Fibroblast of peridontal ligament (primary cell): Measurements from ENCODE around the gene BCL2.
"Not testable (repeated sequence)": the region's sequence is repeated elsewhere in the genome, so short reads cannot be mapped to it uniquely, and the experiment has no call there.

Source experiments
- DNase-seq: peaks from one replicate; pipeline ENCODE4 v3.0.0-alpha.2; 2010; ENCODE audit errors: extremely low read depth

Gene BCL2

GRCh38 chr18:63198868-63199742, 120.5 kb downstream of the BCL2 start:
- no peak for DNase-seq

DNA sequence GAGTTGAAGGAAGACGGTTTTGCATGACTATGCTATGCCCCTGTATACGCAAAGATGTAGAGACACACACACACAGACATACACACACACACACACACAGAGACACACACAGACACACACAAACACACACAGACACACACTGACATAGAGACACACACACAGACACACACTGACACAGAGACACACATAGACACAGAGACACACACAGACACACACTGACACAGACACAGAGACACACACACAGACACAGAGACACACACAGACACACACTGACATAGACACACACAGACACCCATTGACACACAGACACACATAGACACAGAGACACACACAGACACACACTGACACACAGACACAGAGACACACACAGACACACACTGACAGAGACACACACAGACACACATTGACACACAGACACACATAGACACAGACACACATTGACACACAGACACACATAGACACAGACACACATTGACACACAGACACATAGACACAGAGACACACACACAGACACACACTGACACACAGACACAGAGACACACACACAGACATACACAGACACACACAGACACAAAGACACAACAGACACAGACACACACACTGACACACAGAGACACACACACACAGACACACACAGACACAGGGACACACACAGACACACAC, 121.3 kb downstream of the BCL2 start:
- no peak for DNase-seq

GRCh38 chr18:63197246-63197869, 122.2 kb downstream of the BCL2 start:
- no peak for DNase-seq

- DNase-seq: no peak
These were observed 124.0 kb downstream of the BCL2 start for GRCh38 chr18:63195326-63196159.

GRCh38 chr18:63192885-63193349, 126.7 kb downstream of the BCL2 start:
- DNase-seq: no peak

GRCh38 chr18:63192126-63192884, 127.3 kb downstream of the BCL2 start:
- DNase-seq: no peak

- DNase-seq: no peak
These were observed 128.2 kb downstream of the BCL2 start for GRCh38 chr18:63191413-63191812.

DNA sequence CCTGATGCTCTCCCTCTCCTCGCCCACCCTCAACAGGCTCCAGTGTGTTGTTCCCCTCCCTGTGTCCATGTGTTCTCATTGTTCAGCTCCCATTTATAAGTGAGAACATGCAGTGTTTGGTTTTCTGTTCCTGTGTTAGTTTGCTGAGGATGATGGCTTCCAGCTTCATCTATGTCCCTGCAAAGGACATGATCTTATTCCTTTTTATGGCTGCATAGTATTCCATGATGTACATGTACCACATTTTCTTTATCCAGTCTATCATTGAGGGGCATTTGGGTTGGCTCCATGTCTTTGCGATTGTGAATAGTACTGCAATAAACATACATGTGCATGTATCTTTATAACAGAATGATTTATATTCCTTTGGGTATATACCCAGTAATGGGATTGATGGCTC, 128.7 kb downstream of the BCL2 start:
- not testable (repeated sequence) for DNase-seq

GRCh38 chr18:63189817-63190216, 129.8 kb downstream of the BCL2 start:
- no peak for DNase-seq

DNA sequence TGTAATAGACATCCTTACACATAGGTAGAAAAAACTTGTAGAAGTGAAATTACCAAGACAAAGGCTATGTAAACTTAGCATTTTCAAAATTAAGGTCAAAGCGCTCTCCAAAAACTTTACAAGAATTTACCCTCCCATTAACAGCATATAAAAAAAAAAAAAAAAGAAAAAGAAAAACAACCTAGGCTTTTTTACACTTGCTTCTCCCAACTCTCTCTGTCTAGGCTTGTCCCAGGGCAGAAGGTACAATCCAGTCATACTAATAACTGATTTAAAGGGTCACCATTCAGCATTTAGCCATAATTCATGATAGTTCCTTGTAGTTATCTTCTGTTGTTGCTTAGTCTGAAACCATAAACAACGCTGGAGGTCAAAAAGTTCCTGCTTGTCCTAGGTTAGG, 130.5 kb downstream of the BCL2 start:
- no peak for DNase-seq

DNA sequence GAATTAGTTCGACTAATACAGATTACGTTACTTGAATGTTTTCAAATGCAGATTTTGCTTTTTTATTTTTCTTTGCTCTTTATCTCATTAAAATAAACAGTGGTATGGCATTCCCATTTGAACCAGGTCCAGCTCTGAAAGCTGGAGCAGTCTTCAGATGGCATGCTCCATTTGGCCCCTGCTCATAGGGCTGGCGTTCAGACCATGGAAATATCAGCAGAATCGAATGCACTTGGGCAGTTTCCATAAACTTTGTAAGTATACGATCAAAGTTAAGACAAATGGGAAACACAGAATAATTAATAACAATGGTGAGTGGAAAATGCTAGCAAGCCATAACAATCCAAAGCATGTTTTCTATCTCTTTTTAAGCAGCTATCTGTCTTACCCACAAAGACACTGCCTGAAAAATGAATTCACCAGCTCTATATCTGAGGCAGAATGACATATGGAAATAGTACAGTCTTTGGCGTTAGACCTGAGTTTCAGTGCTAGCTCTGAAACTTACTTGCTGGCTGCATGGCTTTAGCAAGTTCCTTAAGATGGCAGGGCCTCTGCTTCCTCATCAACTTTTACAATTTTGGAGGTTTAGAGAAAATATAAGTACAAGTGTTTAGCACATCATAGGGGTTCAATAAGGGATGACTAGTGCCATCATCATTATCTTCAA, 131.6 kb downstream of the BCL2 start:
- DNase-seq: no peak

DNA sequence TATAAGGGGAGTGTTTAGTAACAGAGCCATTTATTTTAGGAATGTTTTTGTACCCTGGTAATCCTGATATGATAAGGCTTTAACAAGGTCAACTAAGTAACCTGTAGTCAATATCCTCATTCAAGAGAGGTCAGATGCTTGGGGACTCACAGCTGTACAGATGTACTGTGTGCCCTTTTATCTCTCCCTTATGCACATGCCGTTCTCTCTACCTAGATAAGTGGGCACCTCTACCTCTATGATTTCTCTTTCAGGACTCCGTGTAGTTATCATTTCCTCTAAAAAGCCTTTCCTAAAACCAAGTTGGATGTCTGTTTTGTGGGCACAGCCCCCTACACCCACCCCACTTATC, 132.4 kb downstream of the BCL2 start:
- no peak for DNase-seq

GRCh38 chr18:63186520-63187222, 132.9 kb downstream of the BCL2 start:
- DNase-seq: no peak

- DNase-seq: no peak
These were observed 133.6 kb downstream of the BCL2 start for GRCh38 chr18:63185984-63186383.

GRCh38 chr18:63183952-63184770, 135.4 kb downstream of the BCL2 start:
- DNase-seq: no peak

DNA sequence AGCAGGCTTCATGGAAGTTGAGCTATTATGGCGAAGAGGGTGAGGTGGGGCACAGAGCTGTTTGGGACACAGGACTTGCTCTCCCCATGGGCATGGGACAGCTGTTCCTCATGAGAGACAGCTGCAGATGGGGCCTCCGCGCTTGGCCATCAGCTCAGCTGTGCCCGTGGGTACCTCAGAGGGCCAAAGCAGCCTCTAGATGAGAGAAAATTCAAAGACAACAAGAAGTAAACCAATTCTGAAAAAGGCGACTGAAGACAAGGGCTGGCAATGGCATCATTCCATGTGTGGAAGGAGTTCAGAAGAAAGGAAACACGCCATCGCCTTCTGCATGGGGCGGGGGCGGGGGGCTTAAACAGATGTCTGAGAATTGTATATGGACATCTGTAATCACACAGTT, 136.2 kb downstream of the BCL2 start:
- no peak for DNase-seq

GRCh38 chr18:63182861-63183260, 136.7 kb downstream of the BCL2 start:
- DNase-seq: no peak

- no peak for DNase-seq
These were observed 137.2 kb downstream of the BCL2 start for GRCh38 chr18:63182310-63182772.
